ENCODE data around the gene VAMP8. TPM values are rescaled to one million over a fixed set of nuclear protein-coding genes. Genes with fewer than 3 reads are reported as not detected.
"Not testable (repeated sequence)": the region's sequence is repeated elsewhere in the genome, so short reads cannot be mapped to it uniquely, and the experiment has no call there.

The VAMP8 gene
- polyA plus RNA-seq, 1 donor = 12.5 TPM

DNA sequence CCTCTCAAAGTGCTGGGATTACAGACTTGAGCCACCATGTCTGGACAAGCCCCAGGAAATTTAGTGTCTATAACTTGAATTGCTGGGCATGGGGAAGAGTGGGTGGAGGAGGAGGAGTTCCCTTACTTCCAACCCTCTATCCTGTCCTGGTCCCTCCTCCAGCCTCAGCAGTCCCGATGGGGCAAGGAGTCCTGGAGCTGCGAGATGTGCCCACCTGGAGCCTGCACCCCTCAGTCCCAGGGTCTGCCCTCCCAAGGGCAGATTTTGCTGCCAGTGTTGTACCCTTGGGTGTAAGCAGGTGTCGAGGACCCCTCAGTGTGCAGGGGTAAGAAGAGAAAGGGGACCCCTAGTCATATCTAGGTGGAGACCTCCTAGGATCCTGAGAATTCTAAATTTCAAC, 2.8 kb downstream of the VAMP8 start:
- no peak for DNase-seq

GRCh38 chr2:85582492-85582891, 5.1 kb downstream of the VAMP8 start:
- no peak for DNase-seq

GRCh38 chr2:85583667-85584353, 6.4 kb downstream of the VAMP8 start:
- no peak for DNase-seq

DNA sequence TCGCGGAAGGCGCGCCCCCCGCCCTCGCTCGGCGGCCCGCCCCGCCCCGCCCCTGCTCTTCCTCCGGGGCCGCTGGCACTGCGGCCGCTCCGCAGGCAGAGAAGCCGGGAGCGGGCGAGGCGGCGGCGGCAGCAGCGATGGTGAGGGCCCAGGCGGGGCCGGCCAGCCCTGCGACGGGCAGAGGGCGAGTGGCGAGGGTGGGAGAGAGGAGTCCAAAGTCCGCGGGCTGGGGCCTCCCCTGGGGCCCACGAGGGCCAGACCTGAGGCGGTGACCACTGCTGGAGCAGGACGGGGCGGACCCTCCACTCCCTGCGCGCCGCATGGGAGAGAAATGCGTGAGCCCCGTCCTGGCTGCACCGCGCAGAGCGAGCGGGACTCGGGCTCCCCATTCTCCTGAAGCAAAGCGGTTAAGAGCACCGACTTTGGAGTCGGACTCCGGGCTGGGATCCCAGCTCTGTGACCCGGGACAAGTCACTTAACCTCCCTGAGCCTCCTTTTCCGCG, 7.0 kb downstream of the VAMP8 start, which contains the start of gene VAMP5:
Gene VAMP5 (plus strand): TSS at position 78 of the 503 bp plus-strand sequence. CDS start 60 bp downstream, at position 138.
- no peak for DNase-seq

- no peak for DNase-seq
These were observed 7.7 kb downstream of the VAMP8 start for GRCh38 chr2:85584857-85585780.

GRCh38 chr2:85585781-85586105, 8.4 kb downstream of the VAMP8 start:
- DNase-seq = no peak

DNA sequence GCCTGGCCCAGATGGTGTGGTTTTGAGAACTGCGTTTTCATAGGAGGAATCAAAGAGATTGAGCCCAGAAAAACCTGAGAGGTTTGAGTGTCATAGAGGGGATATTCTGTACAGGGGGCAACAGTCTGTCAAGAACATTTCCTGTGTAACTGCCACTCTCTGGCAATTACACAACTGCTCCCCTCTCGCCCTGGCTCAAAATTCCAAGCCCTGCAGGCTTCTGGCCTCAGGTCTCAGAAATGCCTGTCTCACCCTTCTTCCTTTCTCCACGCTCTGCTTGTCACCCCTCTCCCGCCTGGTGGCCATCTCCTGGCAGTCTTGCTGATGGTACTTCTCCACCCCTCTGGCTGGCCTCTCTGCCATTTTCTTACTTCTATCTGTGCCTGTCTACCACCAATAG, 10.8 kb downstream of the VAMP8 start:
- no peak for DNase-seq

DNA sequence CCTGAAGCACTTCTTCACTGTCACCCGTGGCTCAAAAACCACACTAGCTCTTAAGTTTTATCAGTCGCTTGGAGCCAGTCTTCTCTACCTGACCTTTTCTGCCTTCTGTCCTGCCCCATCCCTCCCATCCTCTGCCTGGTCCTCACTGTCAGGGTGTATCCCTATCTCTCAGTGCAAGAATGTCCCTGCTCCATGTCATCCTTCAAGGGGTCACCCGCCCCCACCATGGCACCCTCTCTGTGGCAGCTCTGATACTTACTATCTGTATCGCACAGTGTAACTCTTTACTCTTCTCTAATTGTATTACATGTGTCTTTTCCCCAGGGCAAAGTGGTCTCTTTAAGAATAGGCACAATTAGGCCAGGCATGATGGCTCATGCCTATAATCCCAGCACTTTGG, 11.3 kb downstream of the VAMP8 start:
- no peak for DNase-seq

- DNase-seq = no peak
These were observed 11.8 kb downstream of the VAMP8 start for GRCh38 chr2:85589181-85589580.

- no peak for DNase-seq
These were observed 12.8 kb downstream of the VAMP8 start for GRCh38 chr2:85589982-85590791.

DNA sequence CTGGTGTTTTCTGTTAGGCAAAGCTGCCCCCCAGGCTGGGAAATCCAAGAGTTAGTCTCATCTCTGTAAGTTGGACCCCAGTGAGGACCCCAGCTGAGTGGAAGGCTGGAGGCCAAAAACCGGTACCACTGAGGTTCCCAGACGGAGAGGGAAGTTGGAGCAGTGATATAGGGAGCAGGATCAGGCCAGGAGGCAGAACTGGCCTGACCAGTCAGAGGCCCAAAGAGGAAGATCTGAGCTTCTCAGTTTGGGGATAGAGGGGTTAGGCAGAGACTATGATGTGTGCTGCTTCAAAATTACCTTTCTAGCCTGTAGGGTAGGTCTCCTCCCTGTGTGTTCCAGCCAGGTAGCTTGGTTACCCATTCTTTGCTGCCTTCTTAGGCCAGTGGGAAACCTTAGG, 13.6 kb downstream of the VAMP8 start:
- DNase-seq = no peak

DNA sequence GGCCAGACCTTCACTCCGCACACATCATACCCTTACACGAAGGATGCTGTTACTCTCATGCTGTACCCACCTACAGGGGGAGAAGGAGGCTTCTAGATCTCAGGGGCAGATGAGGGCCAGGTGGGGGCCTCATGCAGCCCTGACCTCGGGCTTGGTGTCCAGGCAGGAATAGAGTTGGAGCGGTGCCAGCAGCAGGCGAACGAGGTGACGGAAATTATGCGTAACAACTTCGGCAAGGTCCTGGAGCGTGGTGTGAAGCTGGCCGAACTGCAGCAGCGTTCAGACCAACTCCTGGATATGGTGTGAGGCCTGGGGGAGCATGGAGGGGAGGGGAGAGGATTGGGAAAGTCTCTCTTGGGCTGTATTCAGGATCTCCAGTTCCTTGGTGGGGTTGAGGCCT, 14.2 kb downstream of the VAMP8 start:
- DNase-seq = no peak

DNA sequence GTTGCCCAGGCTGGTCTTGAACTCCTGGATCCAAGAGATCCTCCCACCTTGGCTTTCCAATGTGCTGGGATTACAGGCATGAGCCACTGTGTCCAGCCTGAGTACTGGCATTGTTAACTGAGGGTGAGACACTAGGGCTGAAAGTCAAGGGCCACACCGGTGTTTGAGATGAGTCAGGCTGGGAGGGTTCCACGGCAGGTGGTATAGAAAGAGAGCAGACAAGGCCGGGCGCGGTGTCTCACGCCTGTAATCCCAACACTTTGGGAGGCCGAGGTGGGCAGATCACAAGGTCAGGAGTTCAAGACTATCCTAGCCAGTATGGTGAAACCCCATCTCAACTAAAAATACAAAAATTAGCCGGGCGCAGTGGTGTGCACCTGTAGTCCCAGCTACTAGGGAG, 14.9 kb downstream of the VAMP8 start:
- DNase-seq = not testable (repeated sequence)

- no peak for DNase-seq
These were observed 15.6 kb downstream of the VAMP8 start for GRCh38 chr2:85593023-85593422.

DNA sequence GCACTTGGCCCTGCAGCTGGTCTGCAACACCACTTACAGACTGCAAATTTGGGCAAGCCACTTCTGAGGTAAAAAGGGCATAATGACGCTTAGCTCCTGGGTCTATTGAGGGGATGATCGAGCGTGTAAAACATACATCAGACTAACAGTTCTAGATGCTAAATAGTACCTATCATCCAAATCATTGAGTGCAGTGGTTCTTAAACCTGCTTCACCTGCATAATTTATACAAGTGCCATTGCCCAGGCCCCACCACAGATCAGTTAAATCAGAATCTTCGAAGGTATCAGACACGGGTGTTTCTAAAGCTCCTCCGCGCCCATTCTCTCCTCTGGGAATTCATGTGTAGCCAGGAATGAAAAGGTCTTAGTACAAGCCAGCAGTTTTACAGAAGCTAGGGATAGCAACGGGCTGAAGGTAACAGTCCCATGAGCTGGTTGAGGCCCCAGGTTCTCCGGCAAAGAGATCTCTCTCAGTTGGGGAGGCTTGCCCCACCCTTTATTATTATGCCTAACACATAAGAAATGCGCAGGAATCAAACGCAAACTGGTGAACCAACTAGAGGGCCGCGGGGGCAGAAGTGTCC, 17.4 kb downstream of the VAMP8 start:
- DNase-seq = no peak

DNA sequence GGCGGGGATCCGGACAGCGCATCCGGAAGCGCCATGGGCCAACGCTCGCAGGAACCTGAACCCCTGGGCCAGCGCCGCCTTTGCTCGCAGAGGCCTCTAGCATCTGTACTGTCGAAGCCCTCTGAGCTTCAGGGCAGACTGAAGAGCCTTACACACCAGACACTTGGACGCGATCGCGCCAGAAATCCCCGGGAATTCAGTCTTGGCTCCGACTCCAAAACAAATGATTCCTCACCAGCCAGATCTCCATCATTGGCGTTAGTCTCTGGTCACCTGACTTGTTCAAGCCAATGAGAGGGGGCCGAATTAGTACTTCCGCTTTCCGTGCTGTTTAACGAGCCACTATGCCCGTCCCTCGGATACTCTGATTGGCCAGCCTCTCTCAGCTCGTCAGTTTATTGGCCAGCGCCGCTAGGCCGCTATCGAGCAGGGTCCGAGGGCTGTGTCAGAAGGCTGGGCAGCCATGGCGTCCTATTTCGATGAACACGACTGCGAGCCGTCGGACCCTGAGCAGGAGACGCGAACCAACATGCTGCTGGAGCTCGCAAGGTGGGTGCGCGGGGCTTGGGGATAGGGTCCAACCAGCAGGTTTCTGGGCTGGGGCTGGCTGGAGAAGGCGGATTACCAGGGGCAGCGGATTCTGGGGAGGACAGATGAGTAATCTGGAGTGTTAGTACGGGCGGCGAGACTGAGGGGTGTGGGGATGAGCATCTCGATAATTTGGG, 18.1 kb downstream of the VAMP8 start, which contains the start of gene RNF181:
Gene RNF181 (plus strand): TSS at position 445 of the 725 bp plus-strand sequence. CDS start 19 bp downstream, at position 464.
- DNase-seq = peak; percentile 98

DNA sequence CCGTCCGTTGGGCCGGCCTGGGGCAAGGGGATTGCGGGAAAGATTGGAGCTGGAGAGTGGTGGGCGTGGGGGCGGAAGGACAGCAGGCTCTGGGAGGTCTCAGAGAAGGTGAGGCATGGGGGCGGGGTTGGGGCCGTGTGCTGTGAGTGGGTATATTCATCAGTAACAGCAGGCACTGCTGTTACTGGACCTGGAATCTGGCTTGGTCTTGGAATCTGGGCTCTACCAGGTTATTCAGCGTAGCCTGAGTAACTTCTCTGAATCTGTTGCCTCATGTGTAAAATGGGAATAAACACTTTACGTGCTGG, 18.6 kb downstream of the VAMP8 start:
- no peak for DNase-seq

- DNase-seq = no peak
These were observed 19.2 kb downstream of the VAMP8 start for GRCh38 chr2:85596486-85597143.

GRCh38 chr2:85597241-85597640, 19.9 kb downstream of the VAMP8 start:
- DNase-seq = no peak

DNA sequence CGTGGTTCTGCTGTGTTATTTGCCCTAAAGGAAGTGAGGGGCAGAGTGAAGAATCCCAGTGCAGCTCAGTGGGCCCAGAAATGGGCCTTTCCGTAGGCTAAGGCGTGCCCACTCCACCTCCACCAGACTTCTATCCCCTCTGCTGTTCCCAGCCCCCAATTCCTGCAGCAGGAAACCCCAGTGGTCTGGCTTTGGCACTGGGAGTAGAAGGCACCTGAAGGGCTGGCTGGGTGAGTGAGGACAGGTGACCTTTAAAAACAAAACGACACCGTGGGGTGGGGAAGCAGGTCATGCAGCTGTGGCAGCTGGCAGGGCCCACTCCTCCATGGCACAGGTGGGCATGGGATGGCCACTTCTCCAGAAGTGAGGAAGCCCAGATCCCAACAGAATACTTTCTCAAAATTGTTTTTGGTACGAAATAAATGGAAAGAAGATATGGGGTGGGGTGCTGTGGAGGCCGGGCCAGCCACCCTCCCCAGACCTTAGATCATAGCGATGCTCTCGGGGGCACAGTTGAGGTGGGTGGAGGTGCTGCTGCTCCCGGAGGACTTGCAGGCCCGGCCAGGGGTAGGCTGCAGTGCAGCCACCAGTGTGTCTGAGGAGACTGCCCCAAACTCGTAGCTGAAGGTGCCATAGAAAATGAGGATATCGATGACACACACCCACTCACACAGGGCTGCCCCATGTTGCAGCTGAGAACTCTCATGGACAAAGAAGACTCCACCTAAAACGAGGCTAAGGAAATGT, 21.4 kb downstream of the VAMP8 start:
- no peak for DNase-seq

Measured in hindlimb muscle (tissue), 1 donor.